Measurements from ENCODE around the gene GAREM2.

The GAREM2 gene

DNA sequence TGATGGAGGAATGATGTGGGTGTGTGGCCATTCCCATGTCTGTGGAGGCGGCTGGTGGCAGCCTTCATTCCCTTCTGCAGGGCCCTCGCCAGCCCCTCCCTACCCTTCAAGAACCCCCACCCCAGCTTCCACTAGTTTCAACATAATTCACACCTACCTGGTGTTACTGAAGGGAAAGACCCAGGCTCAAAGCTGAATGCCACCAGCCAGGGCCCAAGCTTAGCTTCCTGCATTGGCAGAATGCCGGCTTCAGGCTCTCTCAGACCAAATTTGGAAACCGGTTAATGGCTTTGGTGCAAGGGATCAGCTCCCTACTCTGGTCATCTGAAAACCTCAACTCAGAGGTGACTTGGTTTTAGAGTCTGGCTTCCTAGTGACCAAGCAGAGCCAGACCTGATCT lies 16.9 kb downstream of the GAREM2 start:
- no peak for DNase-seq

GRCh38 chr2:26190369-26190768 lies 17.5 kb downstream of the GAREM2 start:
- DNase-seq: no peak

- DNase-seq: peak; percentile 84
Observed at GRCh38 chr2:26191316-26192159, 18.6 kb downstream of the GAREM2 start.

DNA sequence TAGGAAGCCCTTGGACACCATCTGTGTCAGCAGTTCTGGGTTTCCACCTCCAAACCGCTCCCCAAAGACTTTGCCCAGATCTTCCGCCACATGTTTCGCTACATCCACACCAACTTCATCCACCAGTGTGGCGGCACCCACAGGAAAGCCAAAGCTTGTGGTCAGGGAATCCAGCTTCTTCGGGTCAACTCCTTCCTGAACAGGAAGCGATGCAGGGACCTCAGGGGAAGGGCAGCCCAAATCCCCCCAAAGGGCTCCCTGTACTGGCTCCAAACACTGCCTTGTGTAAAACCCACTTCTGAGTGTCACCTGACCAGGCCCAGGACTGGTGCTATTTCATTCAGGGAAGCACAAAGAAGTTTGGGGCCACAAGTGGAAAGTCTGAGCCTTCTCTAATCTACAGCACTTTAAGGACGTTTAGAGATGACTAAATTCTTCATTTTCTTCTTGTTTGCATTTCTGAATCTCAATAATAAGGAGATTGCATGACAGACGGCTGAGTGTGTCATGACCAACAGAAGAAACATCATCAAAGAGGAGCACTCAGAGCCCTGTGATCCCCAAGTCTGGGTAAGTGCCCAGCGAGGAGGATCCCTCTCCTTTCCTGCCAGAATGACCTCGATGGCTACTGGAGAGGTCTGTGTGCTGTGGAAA lies 20.8 kb downstream of the GAREM2 start:
- DNase-seq: no peak

DNA sequence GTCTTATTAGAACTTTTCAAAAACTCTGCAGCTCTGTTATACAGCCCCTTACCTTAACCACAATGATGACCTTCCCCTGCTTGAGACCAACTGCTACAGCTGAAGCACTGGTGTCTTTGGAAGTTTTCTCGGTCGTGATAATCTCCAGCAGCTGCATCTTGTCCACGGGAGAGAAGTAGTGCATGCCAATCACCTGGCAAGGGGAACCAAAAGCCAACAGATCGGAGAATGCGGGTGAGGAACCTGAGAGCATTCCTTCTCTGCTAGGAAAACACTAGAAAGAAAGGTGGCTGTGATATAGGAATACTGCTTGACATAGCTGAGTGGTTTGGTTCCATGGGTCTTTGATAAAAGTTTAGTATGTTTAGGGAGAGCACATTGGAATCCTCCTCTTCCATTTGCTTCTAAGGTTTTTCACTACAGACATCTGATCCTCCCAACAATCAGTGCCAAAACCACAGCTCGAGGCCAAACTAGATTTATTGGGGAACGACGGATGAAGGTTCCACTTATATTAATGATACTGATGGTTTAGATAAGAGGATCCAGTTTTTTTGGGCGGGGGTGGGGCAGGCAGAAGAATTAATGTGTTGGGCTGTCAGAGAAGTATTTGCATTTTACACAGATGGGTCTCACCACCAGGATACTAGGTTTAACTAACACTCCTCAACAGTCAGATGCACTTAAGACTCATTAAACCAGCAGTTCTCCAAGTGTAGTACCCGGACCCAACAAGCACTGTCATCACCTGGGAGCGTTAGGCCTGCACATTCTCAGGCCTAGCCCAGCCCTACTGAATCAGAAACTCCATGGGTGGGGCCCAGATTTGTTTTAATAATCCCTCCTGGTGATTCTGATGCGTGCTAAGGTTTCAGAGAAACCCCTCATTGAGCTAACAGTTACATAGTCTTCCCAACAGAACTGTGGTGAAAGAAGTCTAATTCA lies 22.4 kb downstream of the GAREM2 start:
- DNase-seq: no peak

- no peak for DNase-seq
Observed at GRCh38 chr2:26196683-26197418, 24.0 kb downstream of the GAREM2 start.

DNA sequence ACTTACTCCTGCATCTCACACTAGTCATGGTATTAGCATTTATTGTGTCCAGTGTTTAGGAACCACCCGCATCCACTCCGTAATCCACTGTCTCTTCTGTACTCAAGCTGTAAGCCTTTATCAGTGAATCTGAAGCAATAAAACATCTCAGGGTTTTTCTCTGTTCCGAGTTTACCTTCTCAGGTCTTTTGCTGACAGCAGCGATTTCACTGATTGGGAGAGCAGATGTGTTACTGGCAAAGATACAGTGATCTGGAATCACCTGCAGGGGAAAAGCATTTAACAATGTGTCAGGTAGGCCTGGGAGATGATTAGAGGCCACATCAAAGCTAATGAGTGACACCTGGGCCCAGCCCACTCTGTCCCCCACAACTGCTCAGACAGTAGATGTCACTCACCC lies 24.6 kb downstream of the GAREM2 start:
- DNase-seq: no peak

GRCh38 chr2:26202981-26203490 lies 30.1 kb downstream of the GAREM2 start:
- DNase-seq: no peak

- DNase-seq: no peak
Observed at GRCh38 chr2:26203906-26204305, 31.0 kb downstream of the GAREM2 start.

GRCh38 chr2:26212011-26212410 lies 39.1 kb downstream of the GAREM2 start:
- DNase-seq: no peak

GRCh38 chr2:26214759-26215158 lies 41.9 kb downstream of the GAREM2 start:
- no peak for DNase-seq

DNA sequence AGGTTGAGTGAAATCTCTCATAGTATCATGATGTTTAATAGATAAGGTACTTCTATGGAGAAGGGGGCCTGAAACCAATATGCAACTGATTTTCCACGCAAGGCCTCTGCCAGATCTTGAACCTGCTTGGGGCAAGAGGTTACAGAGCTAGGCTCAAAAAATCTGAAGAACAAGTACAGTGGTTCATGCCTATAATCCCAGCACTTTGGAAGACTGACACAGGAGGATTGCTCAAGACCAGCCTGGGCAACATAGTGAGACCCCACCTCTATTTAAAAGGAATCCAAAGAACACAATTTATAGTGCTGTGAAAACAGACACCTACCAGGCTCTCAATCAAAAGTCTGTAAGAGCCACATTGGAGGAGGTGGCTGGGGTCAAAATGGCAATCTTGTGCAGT lies 42.9 kb downstream of the GAREM2 start:
- DNase-seq: no peak

DNA sequence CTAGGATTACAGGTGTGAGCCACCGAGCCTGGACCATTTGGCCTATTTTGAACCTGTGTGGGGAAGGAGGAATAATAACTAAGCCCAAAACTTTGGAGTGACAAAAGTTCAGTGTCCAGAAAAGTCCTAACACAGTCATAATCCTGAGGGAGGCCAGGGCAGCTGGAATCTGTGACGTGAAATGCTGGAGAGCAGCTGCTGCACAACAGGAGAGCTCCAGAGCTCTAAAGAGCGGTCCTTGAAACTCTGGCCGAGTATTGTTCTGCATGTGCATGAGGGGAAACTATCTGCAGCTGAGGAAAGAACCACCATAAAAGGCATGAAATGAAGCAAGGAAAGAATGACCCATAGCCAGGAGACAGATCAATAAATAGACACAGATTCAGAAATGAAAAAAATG lies 43.7 kb downstream of the GAREM2 start:
- DNase-seq: no peak

DNA sequence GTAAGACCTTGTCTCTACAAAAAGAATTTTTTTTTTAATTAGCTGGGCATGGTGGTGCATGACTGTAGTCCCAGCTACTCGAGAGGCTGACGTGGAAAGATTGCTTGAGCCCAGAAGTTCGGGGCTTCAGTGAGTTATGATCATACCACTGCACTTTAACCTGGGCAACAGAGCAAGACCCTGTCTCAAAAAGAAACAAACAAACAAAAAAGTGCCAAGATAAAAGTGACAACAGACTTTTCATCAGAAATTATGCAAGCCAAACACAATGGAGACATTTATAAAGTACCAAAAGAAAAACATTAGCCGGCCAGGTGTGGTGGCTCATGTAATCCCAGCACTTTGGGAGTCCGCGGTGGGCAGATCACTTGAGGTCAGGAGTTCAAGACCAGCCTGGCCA lies 44.8 kb downstream of the GAREM2 start:
- no peak for DNase-seq

- peak; percentile 22 for DNase-seq
Observed at GRCh38 chr2:26223018-26223417, 50.1 kb downstream of the GAREM2 start.

- DNase-seq: no peak
Observed at GRCh38 chr2:26224095-26224494, 51.2 kb downstream of the GAREM2 start.

DNA sequence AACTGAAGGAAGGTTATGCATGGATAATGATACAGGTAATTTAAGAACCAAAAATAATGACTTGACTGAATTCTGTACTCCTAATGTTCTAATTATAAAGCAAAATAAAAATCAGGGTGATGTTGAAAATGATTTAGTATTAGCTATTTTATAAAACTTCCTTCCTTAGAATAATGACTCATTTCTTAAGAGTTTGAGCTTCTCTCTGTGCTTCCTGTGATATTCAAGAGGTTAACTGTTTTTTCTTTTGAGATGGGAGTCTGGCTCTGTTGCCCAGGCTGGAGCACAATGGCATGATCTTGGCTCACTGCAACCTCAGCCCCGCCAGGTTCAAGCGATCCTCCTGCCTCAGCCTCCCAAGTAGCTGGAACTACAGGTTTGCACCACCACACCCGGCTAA lies 56.7 kb downstream of the GAREM2 start:
- DNase-seq: no peak

- DNase-seq: no peak
Observed at GRCh38 chr2:26230806-26231205, 57.9 kb downstream of the GAREM2 start.

DNA sequence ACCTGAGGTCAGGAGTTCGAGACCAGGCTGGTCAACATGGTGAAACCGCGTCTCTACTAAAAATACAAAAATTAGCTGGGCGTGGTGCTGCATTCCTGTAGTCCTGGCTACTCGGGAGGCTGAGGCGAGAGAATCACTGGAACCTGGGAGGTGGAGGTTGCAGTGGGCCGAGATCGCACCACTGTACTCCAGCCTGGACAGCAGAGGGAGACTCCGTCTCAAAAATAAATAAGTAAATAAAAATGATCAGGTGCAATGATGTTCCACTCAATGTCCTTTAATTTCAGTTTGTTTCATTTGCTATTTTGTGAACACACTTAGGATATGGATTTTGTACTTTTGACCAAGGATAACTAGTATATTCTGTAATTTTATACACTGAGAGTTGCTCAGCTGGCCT lies 62.2 kb downstream of the GAREM2 start:
- peak; percentile 23 for DNase-seq

- DNase-seq: no peak
Observed at GRCh38 chr2:26237868-26238267, 65.0 kb downstream of the GAREM2 start.

- DNase-seq: no peak
Observed at GRCh38 chr2:26238311-26238958, 65.5 kb downstream of the GAREM2 start.
